HepG2 (cell line): Measurements from ENCODE around the gene TM4SF5. TPM values are rescaled to one million over a fixed set of nuclear protein-coding genes. Genes with fewer than 3 reads are reported as not detected.

Source experiments
- ATAC-seq: fragments of 200-7000 bp; cut with Tn5 transposase; 3 replicates; pipeline ENCODE4 v1.9.1; 2020; ENCODE audit warnings: mild to moderate bottlenecking, moderate library complexity
- BruUV-seq: library from RNA; stranded (reverse); fragments of 400-500 nt; replicated peaks from 2 replicates; lab custom pipeline; 2021; lab: Mats Ljungman, UMichigan
- CTCF ChIA-PET: fragments of 300-600 bp; formaldehyde crosslinking; extraction: SDS; loops from one replicate; lab custom pipeline; 2021; ENCODE audit warnings: low total read pairs, inconsistent platforms, low intra/inter-chr PET ratio; lab: Yijun Ruan, JAX
- POLR2A ChIA-PET: fragments of 350-600 bp; sonication (Branson Sonifier 250); formaldehyde crosslinking; loops from one replicate; lab custom pipeline; 2020; ENCODE audit warnings: antibody characterized with exemption, inconsistent platforms; lab: Yijun Ruan, JAX
- DNase-seq: peaks from one replicate; pipeline ENCODE4 v3.0.0-alpha.2; 2015; ENCODE audit warnings: low spot score
- FAIRE-seq: peaks from 3 replicates; lab custom pipeline; 2011; peaks lifted over from hg19 to GRCh38; lab: Jason Lieb, UNC
- H2AFZ ChIP-seq: one replicate; pipeline ENCODE4 v1.6.1; 2011; ENCODE audit warnings: low read length, inconsistent platforms
- H3K27ac ChIP-seq: fragments of 300-600 bp; 3 replicates; pipeline ENCODE4 v1.8.0; 2011; ENCODE audit warnings: mixed run types, mild to moderate bottlenecking, mixed read lengths, low read length, inconsistent platforms; ENCODE audit not compliant: insufficient read depth; ENCODE audit errors: extremely low read length
- H3K27me3 ChIP-seq, 2 experiments: fragments of 200-600 bp in 1 of 2; 2 replicates in 1 of 2; 3 replicates in 1 of 2; pipeline versions ENCODE4 v1.6.0 to v1.8.0; 2011; ENCODE audit warnings: low read length in 2 of 2, mild to moderate bottlenecking in 2 of 2, moderate library complexity in 2 of 2, inconsistent platforms in 1 of 2; ENCODE audit not compliant: insufficient read depth in 2 of 2, control insufficient read depth in 1 of 2
- H3K36me3 ChIP-seq, 2 experiments: fragments of 200-600 bp in 1 of 2; replicated peaks in 1 of 2; 2 replicates in 1 of 2; 3 replicates in 1 of 2; pipeline versions ENCODE4 v1.5.1 to v1.8.0; 2011; ENCODE audit warnings: low read length in 2 of 2, inconsistent platforms in 1 of 2; ENCODE audit not compliant: insufficient read depth in 2 of 2, control insufficient read depth in 1 of 2
- H3K4me1 ChIP-seq: 2 replicates; pipeline ENCODE4 v1.5.1; 2012; ENCODE audit warnings: low read length, inconsistent platforms; ENCODE audit not compliant: insufficient read depth
- H3K4me2 ChIP-seq: 2 replicates; pipeline ENCODE4 v1.6.0; 2011; ENCODE audit warnings: low read depth, low read length, inconsistent platforms
- H3K4me3 ChIP-seq, 3 experiments: fragments of 200-600 bp in 1 of 3; sonication (generic), shearing (Covaris generic) in 1 of 3; replicated peaks in 1 of 3; 2 replicates each; pipeline ENCODE4 v1.5.1; 2011 to 2016; ENCODE audit warnings: low read length in 3 of 3, inconsistent platforms in 2 of 3, low read depth in 2 of 3, mild to moderate bottlenecking in 2 of 3, control low read depth in 1 of 3, mixed read lengths in 1 of 3; ENCODE audit not compliant: insufficient read depth in 1 of 3
- H3K79me2 ChIP-seq: one replicate; pipeline ENCODE4 v1.6.1; 2011; ENCODE audit warnings: low read length, inconsistent platforms; ENCODE audit not compliant: insufficient read depth
- H3K9ac ChIP-seq: 2 replicates; pipeline ENCODE4 v1.6.0; 2011; ENCODE audit warnings: mild to moderate bottlenecking, low read depth, low read length, inconsistent platforms; ENCODE audit not compliant: insufficient read depth
- H3K9me3 ChIP-seq: 2 replicates; pipeline ENCODE4 v1.5.1; 2012; ENCODE audit warnings: mild to moderate bottlenecking, low read length
- H4K20me1 ChIP-seq: 2 replicates; pipeline ENCODE4 v1.6.0; 2011; ENCODE audit warnings: inconsistent platforms, mild to moderate bottlenecking, low read length, moderate library complexity; ENCODE audit not compliant: insufficient read depth
- ELF3 ChIP-seq: IDR thresholded peaks from 2 replicates; pipeline ENCODE4 v1.6.1; 2016; ENCODE audit warnings: missing genetic modification reagents, missing compliant biosample characterization
- GLI4 ChIP-seq: sonication (generic); formaldehyde crosslinking; IDR thresholded peaks from 2 replicates; pipeline ENCODE4 v1.5.1; 2020; ENCODE audit warnings: missing genetic modification reagents, mild to moderate bottlenecking, moderate library complexity, borderline replicate concordance
- GRHL1 ChIP-seq: sonication (generic); formaldehyde crosslinking; conservative IDR thresholded peaks from 2 replicates; pipeline ENCODE4 v1.8.0; 2022; ENCODE audit warnings: missing genetic modification reagents
- KLF16 ChIP-seq, 2 experiments: sonication (generic) in 1 of 2; formaldehyde crosslinking in 1 of 2; IDR thresholded peaks; 2 replicates each; pipeline versions ENCODE4 v1.6.1 to v1.8.0; 2016 to 2023; ENCODE audit warnings: missing genetic modification reagents in 2 of 2, missing compliant biosample characterization in 1 of 2
- MIER3 ChIP-seq: IDR thresholded peaks from 2 replicates; pipeline ENCODE4 v1.6.1; 2016; ENCODE audit warnings: missing compliant biosample characterization, borderline replicate concordance
- SETDB1 ChIP-seq: sonication (generic); formaldehyde crosslinking; IDR thresholded peaks from 2 replicates; pipeline ENCODE4 v1.5.1; 2020; ENCODE audit warnings: missing genetic modification reagents, mild to moderate bottlenecking, borderline replicate concordance
- SMAD9 ChIP-seq: sonication (generic); formaldehyde crosslinking; IDR thresholded peaks from 2 replicates; pipeline ENCODE4 v1.5.1; 2020; ENCODE audit warnings: mild to moderate bottlenecking, missing genetic modification reagents
- ZBED4 ChIP-seq: sonication (generic); formaldehyde crosslinking; IDR thresholded peaks from 2 replicates; pipeline ENCODE4 v1.4.0; 2020; ENCODE audit warnings: missing genetic modification reagents, borderline replicate concordance
- ZNF292 ChIP-seq: sonication (generic); formaldehyde crosslinking; IDR thresholded peaks from 2 replicates; pipeline ENCODE4 v1.8.1; 2022; ENCODE audit warnings: mild to moderate bottlenecking, low read depth, missing genetic modification reagents, borderline replicate concordance
- ZNF543 ChIP-seq: sonication (generic); formaldehyde crosslinking; IDR thresholded peaks from 2 replicates; pipeline ENCODE4 v1.4.0; 2020; ENCODE audit warnings: mild to moderate bottlenecking, missing genetic modification reagents
- WGBS: methylation state at CpG from one replicate; pipeline ENCODE4 v1.1.6; 2017; ENCODE audit warnings: low lambda C conversion rate; 5-methylcytosine and 5-hydroxymethylcytosine counted together
- in situ Hi-C: cut with HindIII; loops from 2 replicates; pipeline ENCODE4 v1.10.0; 2017; ENCODE audit warnings: low pct_unique_long_range_greater_than_20kb; ENCODE audit not compliant: extremely low pct_ligation_motif_present
- intact Hi-C: fragments of 100-400 bp; cut with micrococcal nuclease; formaldehyde crosslinking; loops from one replicate; pipeline ENCODE4 v1.10.0; 2022; ENCODE audit not compliant: unreplicated experiment
- polyA plus RNA-seq, 8 experiments: library from polyadenylated mRNA; depleted of rRNA in 3 of 8; stranded (reverse) in 7 of 8; unstranded in 1 of 8; fragments of >200 nt; fragmentation: Illumina TruSeq in 4 of 8; extraction: Trizol in 4 of 8; gene quantifications; 2 replicates each; pipeline versions ENCODE4 v1.2.1 to v1.2.3, GENCODE V29; 2011 to 2016; ENCODE audit warnings: low read depth in 4 of 8, missing spikeins in 1 of 8, mixed read lengths in 1 of 8; ENCODE audit not compliant: insufficient read depth in 1 of 8
- total RNA-seq, 5 experiments: library from RNA; depleted of rRNA; stranded (reverse); fragments of >200 nt; fragmentation: Illumina TruSeq; extraction: Trizol; gene quantifications; 2 replicates each; pipeline ENCODE4 v1.2.3, GENCODE V29; 2016; ENCODE audit warnings: low read depth in 1 of 5
- TF ChIP-seq, protein P1 (sequence below): sonication (generic); formaldehyde crosslinking; IDR thresholded peaks from 2 replicates; pipeline ENCODE4 v1.4.0; 2020; ENCODE audit warnings: missing genetic modification reagents
- TF ChIP-seq, protein P2 (sequence below): sonication (generic); formaldehyde crosslinking; conservative IDR thresholded peaks from 2 replicates; pipeline ENCODE4 v1.8.0; 2022; ENCODE audit warnings: low read depth, missing genetic modification reagents

Gene TM4SF5
- total and polyA plus RNA-seq, 2 of the 13 experiments (the other 11 are each of a cell fraction or from before 2014, with no cell fraction given), result 30.1 to 126 TPM

DNA sequence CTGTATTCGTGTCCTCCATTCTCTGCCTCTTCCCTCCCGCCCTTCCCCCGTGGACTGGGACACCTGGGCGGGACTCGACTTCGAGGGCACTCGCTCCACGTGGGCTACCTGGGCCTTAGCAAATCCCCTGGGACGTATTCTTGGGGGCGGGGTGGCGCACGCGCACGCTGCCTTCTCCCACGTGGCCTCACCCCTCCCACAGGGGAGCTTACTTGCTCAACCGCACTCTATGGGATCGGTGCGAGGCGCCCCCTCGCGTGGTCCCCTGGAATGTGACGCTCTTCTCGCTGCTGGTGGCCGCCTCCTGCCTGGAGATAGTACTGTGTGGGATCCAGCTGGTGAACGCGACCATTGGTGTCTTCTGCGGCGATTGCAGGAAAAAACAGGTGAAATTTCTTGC is 11.0 kb downstream of the TM4SF5 start:
- no TSS peak for BruUV-seq
- Histone ChIP-seq H4K20me1 (no peaks in the 10 kb centered on the region), H3K4me3 (no peak overlapping the region), H3K36me3 (peaks cover 6 to 8% of the 10 kb centered on the region in 2 experiments; a peak in 4 of 5 replicates), H3K9me3 (no peaks in the 10 kb centered on the region), H3K9ac (no peak overlapping the region), H3K4me2 (no peak overlapping the region), H3K27me3 (no peaks in the 10 kb centered on the region), H2AFZ (no peak overlapping the region), H3K79me2 (no peaks in the 10 kb centered on the region), H3K27ac (no peak overlapping the region), H3K4me1 (peaks cover 33% of the 10 kb centered on the region)
- no peak for FAIRE-seq
- TF ChIP-seq ZNF543 (CRISPR knock-in tag), result no peak
- no peak for TF ChIP-seq ZNF292 (CRISPR knock-in tag)
- no peak for TF ChIP-seq SMAD9 (CRISPR knock-in tag)
- TF ChIP-seq SETDB1, result no peak
- no peak for TF ChIP-seq KLF16 (CRISPR knock-in tag; IDR thresholded peaks at IDR 0.05)
- no peak for TF ChIP-seq ELF3
- no peak for TF ChIP-seq MIER3
- no peak for TF ChIP-seq GRHL1
- TF ChIP-seq, protein P1, sequence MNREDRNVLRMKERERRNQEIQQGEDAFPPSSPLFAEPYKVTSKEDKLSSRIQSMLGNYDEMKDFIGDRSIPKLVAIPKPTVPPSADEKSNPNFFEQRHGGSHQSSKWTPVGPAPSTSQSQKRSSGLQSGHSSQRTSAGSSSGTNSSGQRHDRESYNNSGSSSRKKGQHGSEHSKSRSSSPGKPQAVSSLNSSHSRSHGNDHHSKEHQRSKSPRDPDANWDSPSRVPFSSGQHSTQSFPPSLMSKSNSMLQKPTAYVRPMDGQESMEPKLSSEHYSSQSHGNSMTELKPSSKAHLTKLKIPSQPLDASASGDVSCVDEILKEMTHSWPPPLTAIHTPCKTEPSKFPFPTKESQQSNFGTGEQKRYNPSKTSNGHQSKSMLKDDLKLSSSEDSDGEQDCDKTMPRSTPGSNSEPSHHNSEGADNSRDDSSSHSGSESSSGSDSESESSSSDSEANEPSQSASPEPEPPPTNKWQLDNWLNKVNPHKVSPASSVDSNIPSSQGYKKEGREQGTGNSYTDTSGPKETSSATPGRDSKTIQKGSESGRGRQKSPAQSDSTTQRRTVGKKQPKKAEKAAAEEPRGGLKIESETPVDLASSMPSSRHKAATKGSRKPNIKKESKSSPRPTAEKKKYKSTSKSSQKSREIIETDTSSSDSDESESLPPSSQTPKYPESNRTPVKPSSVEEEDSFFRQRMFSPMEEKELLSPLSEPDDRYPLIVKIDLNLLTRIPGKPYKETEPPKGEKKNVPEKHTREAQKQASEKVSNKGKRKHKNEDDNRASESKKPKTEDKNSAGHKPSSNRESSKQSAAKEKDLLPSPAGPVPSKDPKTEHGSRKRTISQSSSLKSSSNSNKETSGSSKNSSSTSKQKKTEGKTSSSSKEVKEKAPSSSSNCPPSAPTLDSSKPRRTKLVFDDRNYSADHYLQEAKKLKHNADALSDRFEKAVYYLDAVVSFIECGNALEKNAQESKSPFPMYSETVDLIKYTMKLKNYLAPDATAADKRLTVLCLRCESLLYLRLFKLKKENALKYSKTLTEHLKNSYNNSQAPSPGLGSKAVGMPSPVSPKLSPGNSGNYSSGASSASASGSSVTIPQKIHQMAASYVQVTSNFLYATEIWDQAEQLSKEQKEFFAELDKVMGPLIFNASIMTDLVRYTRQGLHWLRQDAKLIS, result no peak
- TF ChIP-seq ZBED4 (CRISPR knock-in tag), result no peak
- TF ChIP-seq, protein P2, sequence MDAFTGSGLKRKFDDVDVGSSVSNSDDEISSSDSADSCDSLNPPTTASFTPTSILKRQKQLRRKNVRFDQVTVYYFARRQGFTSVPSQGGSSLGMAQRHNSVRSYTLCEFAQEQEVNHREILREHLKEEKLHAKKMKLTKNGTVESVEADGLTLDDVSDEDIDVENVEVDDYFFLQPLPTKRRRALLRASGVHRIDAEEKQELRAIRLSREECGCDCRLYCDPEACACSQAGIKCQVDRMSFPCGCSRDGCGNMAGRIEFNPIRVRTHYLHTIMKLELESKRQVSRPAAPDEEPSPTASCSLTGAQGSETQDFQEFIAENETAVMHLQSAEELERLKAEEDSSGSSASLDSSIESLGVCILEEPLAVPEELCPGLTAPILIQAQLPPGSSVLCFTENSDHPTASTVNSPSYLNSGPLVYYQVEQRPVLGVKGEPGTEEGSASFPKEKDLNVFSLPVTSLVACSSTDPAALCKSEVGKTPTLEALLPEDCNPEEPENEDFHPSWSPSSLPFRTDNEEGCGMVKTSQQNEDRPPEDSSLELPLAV (CRISPR knock-in tag), result no peak
- TF ChIP-seq GLI4, result no peak
- ChIA-PET POLR2A (interaction anchor here (0.6 kb wide), 2 partner anchors 14 to 61 kb away, joined by 3 read pairs; no protein-coding TSS in a partner anchor), CTCF (no interaction called here)
- WGBS, result 95% methylated on average over 28 of the region's 28 CpGs
- in situ Hi-C loops, result loop anchor here (10.0 kb wide), 1 partner anchor 48 kb away; the partner anchor contains the start of genes CXCL16, MED11 and ZMYND15
- DNase-seq, result no peak
- intact Hi-C loops, result no loop called here
- no peak for ATAC-seq
